ENCODE measurements around the gene GSX2. TPM values are rescaled to one million over a fixed set of nuclear protein-coding genes. Genes with fewer than 3 reads are reported as not detected.

GSX2 gene
- total RNA-seq, 2 experiments from 2014 or later = not detected

- intact Hi-C loops (cut with DNase I, micrococcal nuclease) = no loop called here
- POLR2A ChIA-PET = no interaction called here
- peaks cover 7% of the 10 kb centered on the region for H3K4me1 Mint-ChIP-seq
- DNase-seq (no peak), ATAC-seq (no peak)
- peaks cover 5% of the 10 kb centered on the region for H3K9me3 Mint-ChIP-seq (ENCODE audit: low read depth)
- H3K36me3 Mint-ChIP-seq (ENCODE audit: low read depth) = no peaks in the 10 kb centered on the region
- CTCF ChIA-PET = no interaction called here
- H3K27me3 Mint-ChIP-seq = peaks cover 8% of the 10 kb centered on the region
- H3K27ac Mint-ChIP-seq = no peak overlapping the region
- no peak overlapping the region for H3K4me3 Mint-ChIP-seq
Measured at GRCh38 chr4:54144199-54144598, 44.2 kb downstream of the GSX2 start.

- DNase-seq = no peak
Measured at GRCh38 chr4:54144661-54145171, 44.8 kb downstream of the GSX2 start.

GRCh38 chr4:54146139-54146538 is 46.2 kb downstream of the GSX2 start:
- CTCF ChIA-PET = interaction anchor here (1.3 kb wide), 1 partner anchor 10 kb away, joined by 4 read pairs; no protein-coding TSS in a partner anchor

More at GRCh38 chr4:54144661-54145171, 44.8 kb downstream of the GSX2 start:
- Mint-ChIP-seq H3K9me3 (ENCODE audit: low read depth) (peaks cover 5% of the 10 kb centered on the region), H3K27ac (no peak overlapping the region), H3K36me3 (ENCODE audit: low read depth) (no peaks in the 10 kb centered on the region), H3K4me1 (peaks cover 7% of the 10 kb centered on the region), H3K4me3 (no peak overlapping the region), H3K27me3 (peaks cover 9% of the 10 kb centered on the region)
- CTCF ChIA-PET = interaction anchor here (1.3 kb wide), 1 partner anchor 8 kb away, joined by 4 read pairs; no protein-coding TSS in a partner anchor
- intact Hi-C loops (cut with DNase I, micrococcal nuclease) = no loop called here
- POLR2A ChIA-PET = no interaction called here
- no peak for ATAC-seq

GRCh38 chr4:54149323-54149722 is 49.4 kb downstream of the GSX2 start:
- H3K27ac Mint-ChIP-seq = no peak overlapping the region
- H3K36me3 Mint-ChIP-seq (ENCODE audit: low read depth) = no peaks in the 10 kb centered on the region
- intact Hi-C loops (cut with DNase I, micrococcal nuclease) = no loop called here
- ChIA-PET CTCF (interaction anchor here (0.7 to 1.3 kb wide), 3 partner anchors 12 to 258 kb away, joined by 3 to 4 read pairs (median 3); no protein-coding TSS in a partner anchor), POLR2A (no interaction called here)
- peaks cover 22% of the 10 kb centered on the region for H3K27me3 Mint-ChIP-seq
- no peak for ATAC-seq
- H3K4me1 Mint-ChIP-seq = peaks cover 7% of the 10 kb centered on the region
- H3K9me3 Mint-ChIP-seq (ENCODE audit: low read depth) = peaks cover 5% of the 10 kb centered on the region
- no peak for DNase-seq
- H3K4me3 Mint-ChIP-seq = no peak overlapping the region

More at GRCh38 chr4:54146139-54146538, 46.2 kb downstream of the GSX2 start:
- H3K9me3 Mint-ChIP-seq (ENCODE audit: low read depth) = peaks cover 5% of the 10 kb centered on the region
- no peak overlapping the region for H3K4me3 Mint-ChIP-seq
- peaks cover 17% of the 10 kb centered on the region for H3K27me3 Mint-ChIP-seq
- POLR2A ChIA-PET = no interaction called here
- no peak for ATAC-seq
- H3K4me1 Mint-ChIP-seq = peaks cover 7% of the 10 kb centered on the region
- DNase-seq = no peak
- H3K27ac Mint-ChIP-seq = no peak overlapping the region
- intact Hi-C loops (cut with DNase I, micrococcal nuclease) = no loop called here
- no peaks in the 10 kb centered on the region for H3K36me3 Mint-ChIP-seq (ENCODE audit: low read depth)

Other genes starting within 250 kb of the GSX2 start
- 10 to 100 TPM; 14.7 to 17.7 TPM for gene CHIC2, start 35.6 kb upstream of the GSX2 start, total RNA-seq
- not detected for gene PDGFRA, start 129.1 kb downstream of the GSX2 start, total RNA-seq

Measured in activated CD4-positive, alpha-beta T cell treated with anti-CD3 and anti-CD28 coated beads for 36 hours (primary cell).